22Rv1 (cell line): Measurements from ENCODE around the gene MFSD6L.

Source experiments
- ZFX ChIP-seq: fragments of 450-650 bp; IDR thresholded peaks from 2 replicates; pipeline ENCODE4 v1.6.1; 2017; ENCODE audit warnings: antibody characterized with exemption, borderline replicate concordance
- TF ChIP-seq, protein P1 (sequence below): fragments of 450-650 bp; IDR thresholded peaks from 2 replicates; pipeline ENCODE4 v1.5.1; 2017; ENCODE audit warnings: mild to moderate bottlenecking

GRCh38 chr17:8806253-8806925, 7.2 kb upstream of the MFSD6L start:
- TF ChIP-seq, protein P1, sequence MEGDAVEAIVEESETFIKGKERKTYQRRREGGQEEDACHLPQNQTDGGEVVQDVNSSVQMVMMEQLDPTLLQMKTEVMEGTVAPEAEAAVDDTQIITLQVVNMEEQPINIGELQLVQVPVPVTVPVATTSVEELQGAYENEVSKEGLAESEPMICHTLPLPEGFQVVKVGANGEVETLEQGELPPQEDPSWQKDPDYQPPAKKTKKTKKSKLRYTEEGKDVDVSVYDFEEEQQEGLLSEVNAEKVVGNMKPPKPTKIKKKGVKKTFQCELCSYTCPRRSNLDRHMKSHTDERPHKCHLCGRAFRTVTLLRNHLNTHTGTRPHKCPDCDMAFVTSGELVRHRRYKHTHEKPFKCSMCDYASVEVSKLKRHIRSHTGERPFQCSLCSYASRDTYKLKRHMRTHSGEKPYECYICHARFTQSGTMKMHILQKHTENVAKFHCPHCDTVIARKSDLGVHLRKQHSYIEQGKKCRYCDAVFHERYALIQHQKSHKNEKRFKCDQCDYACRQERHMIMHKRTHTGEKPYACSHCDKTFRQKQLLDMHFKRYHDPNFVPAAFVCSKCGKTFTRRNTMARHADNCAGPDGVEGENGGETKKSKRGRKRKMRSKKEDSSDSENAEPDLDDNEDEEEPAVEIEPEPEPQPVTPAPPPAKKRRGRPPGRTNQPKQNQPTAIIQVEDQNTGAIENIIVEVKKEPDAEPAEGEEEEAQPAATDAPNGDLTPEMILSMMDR, result no peak
- TF ChIP-seq ZFX, result no peak
